GF-D8 (cell line): ENCODE results near the gene RHOV.

Source experiments
- DNase-seq: peaks from one replicate; lab custom pipeline; 2025; lab: John Stamatoyannopoulos, UW

Gene RHOV

GRCh38 chr15:40902605-40903561 lies 28.8 kb upstream of the RHOV start:
- peak; percentile 94 for DNase-seq

GRCh38 chr15:40901053-40901443 lies 27.0 kb upstream of the RHOV start:
- DNase-seq = no peak

DNA sequence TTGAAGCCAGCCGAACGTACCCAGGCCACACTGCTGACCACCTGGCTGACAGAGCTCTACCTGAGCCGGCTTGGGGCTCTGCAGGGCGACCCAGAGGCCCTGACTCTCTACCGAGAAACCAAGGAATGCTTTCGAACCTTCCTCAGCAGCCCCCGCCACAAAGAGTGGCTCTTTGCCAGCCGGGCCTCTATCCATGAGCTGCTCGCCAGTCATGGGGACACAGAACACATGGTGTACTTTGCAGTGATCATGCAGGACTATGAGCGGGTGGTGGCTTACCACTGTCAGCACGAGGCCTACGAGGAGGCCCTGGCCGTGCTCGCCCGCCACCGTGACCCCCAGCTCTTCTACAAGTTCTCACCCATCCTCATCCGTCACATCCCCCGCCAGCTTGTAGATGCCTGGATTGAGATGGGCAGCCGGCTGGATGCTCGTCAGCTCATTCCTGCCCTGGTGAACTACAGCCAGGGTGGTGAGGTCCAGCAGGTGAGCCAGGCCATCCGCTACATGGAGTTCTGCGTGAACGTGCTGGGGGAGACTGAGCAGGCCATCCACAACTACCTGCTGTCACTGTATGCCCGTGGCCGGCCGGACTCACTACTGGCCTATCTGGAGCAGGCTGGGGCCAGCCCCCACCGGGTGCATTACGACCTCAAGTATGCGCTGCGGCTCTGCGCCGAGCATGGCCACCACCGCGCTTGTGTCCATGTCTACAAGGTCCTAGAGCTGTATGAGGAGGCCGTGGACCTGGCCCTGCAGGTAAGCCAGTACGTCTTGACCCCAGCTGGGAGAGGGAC lies 26.4 kb upstream of the RHOV start:
- DNase-seq = no peak

DNA sequence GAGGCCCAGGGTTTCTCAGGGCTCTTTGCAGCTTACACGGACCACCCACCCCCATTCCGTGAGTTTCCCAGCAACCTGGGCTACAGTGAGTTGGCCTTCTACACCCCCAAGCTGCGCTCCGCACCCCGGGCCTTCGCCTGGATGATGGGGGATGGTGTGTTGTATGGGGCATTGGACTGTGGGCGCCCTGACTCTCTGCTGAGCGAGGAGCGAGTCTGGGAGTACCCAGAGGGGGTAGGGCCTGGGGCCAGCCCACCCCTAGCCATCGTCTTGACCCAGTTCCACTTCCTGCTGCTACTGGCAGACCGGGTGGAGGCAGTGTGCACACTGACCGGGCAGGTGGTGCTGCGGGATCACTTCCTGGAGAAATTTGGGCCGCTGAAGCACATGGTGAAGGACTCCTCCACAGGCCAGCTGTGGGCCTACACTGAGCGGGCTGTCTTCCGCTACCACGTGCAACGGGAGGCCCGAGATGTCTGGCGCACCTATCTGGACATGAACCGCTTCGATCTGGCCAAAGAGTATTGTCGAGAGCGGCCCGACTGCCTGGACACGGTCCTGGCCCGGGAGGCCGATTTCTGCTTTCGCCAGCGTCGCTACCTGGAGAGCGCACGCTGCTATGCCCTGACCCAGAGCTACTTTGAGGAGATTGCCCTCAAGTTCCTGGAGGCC lies 25.6 kb upstream of the RHOV start:
- DNase-seq = no peak

DNA sequence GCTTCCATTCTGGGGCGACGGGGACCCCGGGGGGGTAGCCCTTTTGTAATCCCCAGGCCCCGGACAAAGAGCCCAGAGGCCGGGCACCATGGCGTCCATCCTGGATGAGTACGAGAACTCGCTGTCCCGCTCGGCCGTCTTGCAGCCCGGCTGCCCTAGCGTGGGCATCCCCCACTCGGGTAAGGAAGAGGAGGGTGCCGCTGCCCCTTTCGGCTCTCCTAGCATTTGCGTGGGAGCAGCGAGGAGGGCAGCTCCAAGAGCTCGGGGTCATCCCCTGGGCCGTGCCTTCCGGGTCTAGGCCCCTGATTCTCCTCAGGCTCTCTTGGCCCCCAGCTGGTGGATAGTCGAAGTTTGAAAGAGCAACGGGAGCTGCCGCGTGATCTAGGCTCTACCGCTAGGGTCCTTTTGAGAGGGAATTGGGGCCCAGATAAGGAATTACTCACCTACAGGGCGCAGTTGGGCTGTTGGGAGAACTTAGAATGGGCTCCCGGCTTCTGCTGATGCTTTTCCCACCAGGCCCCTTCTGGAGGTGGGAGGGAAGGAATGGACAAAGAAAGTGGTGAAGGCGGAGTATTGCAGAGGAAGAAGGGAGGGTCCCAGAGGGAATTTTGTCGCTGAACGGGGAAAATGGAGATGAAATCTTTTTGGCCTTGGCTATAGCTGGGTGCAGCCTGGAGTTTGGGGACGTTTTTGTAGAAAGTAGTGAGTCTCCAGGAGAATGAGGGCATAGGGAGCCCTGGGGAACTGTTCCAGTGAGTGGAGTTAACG lies 20.8 kb upstream of the RHOV start:
- peak; percentile 13 for DNase-seq

- peak; percentile 62 for DNase-seq
These were observed 20.0 kb upstream of the RHOV start, which contains the start of gene VPS18 for GRCh38 chr15:40893733-40894680. VPS18 (plus strand) TSS chr15:40894450; CDS start chr15:40894769, 319 bp downstream.

GRCh38 chr15:40893019-40893670 lies 19.1 kb upstream of the RHOV start:
- DNase-seq = no peak

DNA sequence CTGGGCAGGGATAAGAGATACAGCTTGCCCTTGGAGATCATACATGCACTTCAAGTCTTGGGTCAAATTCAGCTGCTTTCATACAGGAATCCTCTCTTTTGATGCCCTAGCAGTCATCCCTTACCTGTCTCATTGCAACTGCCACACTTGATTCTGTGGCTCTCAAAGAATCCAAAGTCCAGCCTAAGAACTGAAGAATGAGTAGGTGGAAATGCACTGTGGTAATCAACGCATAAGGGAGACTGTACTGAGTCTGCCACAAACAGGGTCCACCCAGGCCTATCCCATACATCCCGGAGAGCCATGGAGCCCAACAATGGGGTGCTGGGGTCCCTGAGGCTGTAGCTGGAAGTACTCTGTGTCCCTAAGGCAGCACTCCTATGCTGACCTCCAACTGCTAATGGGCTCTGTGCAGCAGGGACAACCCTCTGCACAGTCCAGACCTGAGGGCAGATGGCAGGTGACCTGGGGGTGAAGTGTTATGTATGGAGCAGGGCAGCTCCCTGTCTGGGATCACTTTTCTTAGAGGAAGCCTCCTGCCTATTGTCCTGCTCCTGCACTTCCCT lies 18.5 kb upstream of the RHOV start:
- no peak for DNase-seq

- no peak for DNase-seq
These were observed 17.9 kb upstream of the RHOV start for GRCh38 chr15:40891810-40892446.

GRCh38 chr15:40891138-40891537 lies 17.1 kb upstream of the RHOV start:
- no peak for DNase-seq

- DNase-seq = no peak
These were observed 15.1 kb upstream of the RHOV start for GRCh38 chr15:40889112-40889511.

DNA sequence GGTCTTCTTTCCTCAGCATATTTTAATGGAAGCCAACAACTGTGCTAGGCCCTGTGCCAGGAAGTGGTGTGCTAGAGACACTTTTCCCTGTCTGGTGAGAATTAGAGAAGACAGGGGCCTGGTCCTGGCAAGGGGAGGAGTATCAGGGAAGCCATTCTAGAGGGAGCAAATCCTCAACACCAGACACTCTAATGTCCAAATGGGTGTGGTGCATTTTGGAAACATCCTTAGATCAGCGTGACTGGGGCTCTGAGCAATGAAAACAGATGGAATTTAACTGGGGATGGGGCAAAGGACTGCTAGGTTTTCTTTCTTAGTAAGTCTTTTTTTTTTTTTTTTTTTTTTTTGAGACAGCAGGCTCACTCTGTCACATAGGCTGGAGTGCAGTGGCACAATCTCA lies 12.6 kb upstream of the RHOV start:
- no peak for DNase-seq

GRCh38 chr15:40881351-40881750 lies 7.3 kb upstream of the RHOV start:
- no peak for DNase-seq

- DNase-seq = no peak
These were observed 5.6 kb upstream of the RHOV start for GRCh38 chr15:40879609-40880008.

- no peak for DNase-seq
These were observed 4.8 kb upstream of the RHOV start for GRCh38 chr15:40878785-40879184.

DNA sequence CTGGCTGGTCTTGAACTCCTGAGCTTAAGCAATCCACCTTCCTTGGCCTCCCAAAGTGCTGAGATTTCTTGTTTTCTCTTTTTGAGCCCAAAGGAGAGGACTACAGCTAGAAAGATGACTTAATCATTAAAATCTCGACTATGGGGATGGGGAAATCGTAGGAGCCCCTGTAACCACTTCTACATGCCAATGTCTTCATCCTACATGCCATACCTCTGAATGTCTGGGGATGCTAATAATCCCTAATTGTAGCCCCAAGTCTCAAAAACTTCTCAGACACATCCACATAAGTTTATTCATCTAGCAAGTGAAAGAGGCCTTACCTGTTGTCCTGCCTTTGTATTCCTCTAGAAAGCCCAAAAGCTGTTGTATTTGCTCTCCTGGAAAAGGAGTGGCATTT lies 3.7 kb upstream of the RHOV start:
- DNase-seq = no peak

- DNase-seq = no peak
These were observed 2.1 kb upstream of the RHOV start for GRCh38 chr15:40875991-40876730.
